Caco-2 (cell line): ENCODE measurements around the gene SPSB4. TPM values are rescaled to one million over a fixed set of nuclear protein-coding genes. Genes with fewer than 3 reads are reported as not detected.

ENCODE experiments used
- BruUV-seq: library from RNA; stranded (reverse); fragments of 400-500 nt; replicated peaks from 2 replicates; lab custom pipeline; 2021; lab: Mats Ljungman, UMichigan
- CTCF ChIA-PET: fragments of 300-600 bp; sonication (Branson Sonifier 250); formaldehyde crosslinking; loops from one replicate; lab custom pipeline; 2022; ENCODE audit warnings: antibody characterized with exemption; lab: Charles Lee
- POLR2A ChIA-PET: fragments of 300-600 bp; sonication (Branson Sonifier 250); formaldehyde crosslinking; loops from one replicate; lab custom pipeline; 2022; ENCODE audit warnings: antibody characterized with exemption; lab: Charles Lee
- DNase-seq, 2 experiments: peaks; one replicate each; pipeline versions ENCODE4 v3.0.0 to v3.0.0-alpha.2; 2020 to 2022
- H3K27me3 ChIP-seq: replicated peaks from 2 replicates; pipeline ENCODE4 v1.6.0; 2011; ENCODE audit warnings: low read length; ENCODE audit not compliant: control insufficient read depth, insufficient read depth
- H3K36me3 ChIP-seq: 2 replicates; pipeline ENCODE4 v1.5.1; 2011; ENCODE audit warnings: low read length; ENCODE audit not compliant: control insufficient read depth, insufficient read depth
- H3K4me1 ChIP-seq: fragments of 250-450 bp; sonication (Bioruptor Pico); 2 replicates; pipeline ENCODE4 v1.5.1; 2020; ENCODE audit warnings: mild to moderate bottlenecking
- H3K4me3 ChIP-seq: 2 replicates; pipeline ENCODE4 v1.5.1; 2011; ENCODE audit warnings: low read depth, mild to moderate bottlenecking, control low read depth, low read length
- H3K9me3 ChIP-seq: fragments of 250-450 bp; sonication (Bioruptor Pico); 2 replicates; pipeline ENCODE4 v1.5.1; 2020; ENCODE audit warnings: mild to moderate bottlenecking, moderate library complexity
- H3K27ac Mint-ChIP-seq: one replicate; pipeline ENCODE4 v1.8.0; 2022; ENCODE audit warnings: mixed read lengths; ENCODE audit not compliant: unreplicated experiment
- H3K27me3 Mint-ChIP-seq: one replicate; pipeline ENCODE4 v1.8.0; 2022; ENCODE audit warnings: mixed read lengths; ENCODE audit not compliant: insufficient read depth, unreplicated experiment
- H3K36me3 Mint-ChIP-seq: one replicate; pipeline ENCODE4 v1.8.0; 2022; ENCODE audit warnings: mild to moderate bottlenecking, mixed read lengths; ENCODE audit not compliant: insufficient read depth, unreplicated experiment
- H3K4me1 Mint-ChIP-seq: one replicate; pipeline ENCODE4 v1.8.0; 2022; ENCODE audit warnings: low read depth, mixed read lengths; ENCODE audit not compliant: unreplicated experiment
- H3K4me3 Mint-ChIP-seq: one replicate; pipeline ENCODE4 v1.8.0; 2022; ENCODE audit warnings: mild to moderate bottlenecking, moderate library complexity, mixed read lengths; ENCODE audit not compliant: unreplicated experiment
- H3K9me3 Mint-ChIP-seq: one replicate; pipeline ENCODE4 v1.8.0; 2022; ENCODE audit warnings: mixed read lengths; ENCODE audit not compliant: unreplicated experiment
- intact Hi-C: fragments of 100-400 bp; cut with micrococcal nuclease; formaldehyde crosslinking; loops from one replicate; pipeline ENCODE4 v1.10.0; 2022; ENCODE audit not compliant: unreplicated experiment
- total RNA-seq: library from RNA; stranded (reverse); gene quantifications from 2 replicates; pipeline ENCODE4 v1.2.3, GENCODE V29; 2022
- TF ChIP-seq, protein P1 (sequence below), 2 experiments: fragments of 200-600 bp in 1 of 2; IDR thresholded peaks; 1 replicate in 1 of 2; 2 replicates in 1 of 2; pipeline versions ENCODE4 v1.5.1 to v1.8.0; 2011 to 2022; ENCODE audit warnings: antibody characterized with exemption in 1 of 2, control low read depth in 1 of 2, inconsistent platforms in 1 of 2, low read depth in 1 of 2, low read length in 1 of 2, mild to moderate bottlenecking in 1 of 2, moderate library complexity in 1 of 2; ENCODE audit not compliant: insufficient read depth in 1 of 2, severe bottlenecking in 1 of 2, unreplicated experiment in 1 of 2

Gene SPSB4
- total RNA-seq, 1 experiment from 2014 or later: not detected

DNA sequence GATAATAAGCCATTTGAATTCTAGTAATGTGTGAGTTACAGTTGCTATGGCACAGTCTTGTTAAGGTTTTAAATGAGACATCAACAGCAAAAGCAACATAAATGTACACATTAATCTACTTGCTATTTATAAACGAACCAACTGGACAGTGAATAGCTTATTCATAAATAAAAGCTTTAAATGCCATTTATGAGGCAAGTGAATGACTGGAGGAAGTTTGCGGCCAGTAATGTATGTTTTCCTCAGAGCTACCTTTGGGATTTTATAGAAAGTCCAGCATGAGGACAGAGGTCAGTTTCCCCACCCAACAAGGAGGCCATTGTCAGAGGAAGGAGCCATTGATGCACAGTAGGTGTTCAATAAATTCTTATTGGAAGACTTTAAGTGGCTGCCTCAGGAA is 132.5 kb downstream of the SPSB4 start:
- POLR2A ChIA-PET: no interaction called here
- H3K9me3 ChIP-seq: 0 out of 2 replicates have a peak, but pooled peaks cover 7% of the 10 kb centered on the region
- Mint-ChIP-seq H3K27ac (no peak overlapping the region), H3K4me3 (no peak overlapping the region), H3K36me3 (no peaks in the 10 kb centered on the region), H3K4me1 (no peaks in the 10 kb centered on the region), H3K27me3 (peaks cover 7% of the 10 kb centered on the region), H3K9me3 (no peaks in the 10 kb centered on the region)
- no peaks in the 10 kb centered on the region for H3K36me3 ChIP-seq
- TF ChIP-seq, protein P1, sequence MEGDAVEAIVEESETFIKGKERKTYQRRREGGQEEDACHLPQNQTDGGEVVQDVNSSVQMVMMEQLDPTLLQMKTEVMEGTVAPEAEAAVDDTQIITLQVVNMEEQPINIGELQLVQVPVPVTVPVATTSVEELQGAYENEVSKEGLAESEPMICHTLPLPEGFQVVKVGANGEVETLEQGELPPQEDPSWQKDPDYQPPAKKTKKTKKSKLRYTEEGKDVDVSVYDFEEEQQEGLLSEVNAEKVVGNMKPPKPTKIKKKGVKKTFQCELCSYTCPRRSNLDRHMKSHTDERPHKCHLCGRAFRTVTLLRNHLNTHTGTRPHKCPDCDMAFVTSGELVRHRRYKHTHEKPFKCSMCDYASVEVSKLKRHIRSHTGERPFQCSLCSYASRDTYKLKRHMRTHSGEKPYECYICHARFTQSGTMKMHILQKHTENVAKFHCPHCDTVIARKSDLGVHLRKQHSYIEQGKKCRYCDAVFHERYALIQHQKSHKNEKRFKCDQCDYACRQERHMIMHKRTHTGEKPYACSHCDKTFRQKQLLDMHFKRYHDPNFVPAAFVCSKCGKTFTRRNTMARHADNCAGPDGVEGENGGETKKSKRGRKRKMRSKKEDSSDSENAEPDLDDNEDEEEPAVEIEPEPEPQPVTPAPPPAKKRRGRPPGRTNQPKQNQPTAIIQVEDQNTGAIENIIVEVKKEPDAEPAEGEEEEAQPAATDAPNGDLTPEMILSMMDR (IDR thresholded peaks at IDR 0.05; ENCODE audit: insufficient read depth in 1 of 2, low read depth in 1 of 2, low read length in 1 of 2, severe bottlenecking in 1 of 2, unreplicated experiment in 1 of 2): no peak
- intact Hi-C loops: no loop called here
- BruUV-seq: no TSS peak
- DNase-seq: no peak
- CTCF ChIA-PET: no interaction called here
- no peak overlapping the region for H3K4me3 ChIP-seq
- no peaks in the 10 kb centered on the region for H3K4me1 ChIP-seq
- no peaks in the 10 kb centered on the region for H3K27me3 ChIP-seq

DNA sequence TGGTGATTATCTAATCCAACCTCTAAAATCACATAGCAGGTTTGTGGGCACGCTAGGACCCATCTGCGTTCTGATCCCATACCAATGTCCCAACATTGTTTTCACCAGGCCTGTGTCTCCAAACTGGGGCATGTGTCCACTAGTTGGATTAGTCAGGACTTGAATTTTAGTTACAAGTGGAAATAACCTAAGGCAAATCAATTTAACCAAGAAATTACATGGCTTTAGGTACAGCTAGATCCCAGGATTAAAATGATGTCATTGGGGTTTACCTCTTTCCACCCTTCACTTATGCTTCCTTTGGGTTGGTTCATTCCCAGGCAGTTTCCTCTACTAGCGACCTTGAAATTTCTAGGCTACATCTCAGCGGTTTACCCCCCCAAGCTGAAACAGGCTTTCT is 133.3 kb downstream of the SPSB4 start:
- no peak for DNase-seq
- H3K4me3 Mint-ChIP-seq: no peak overlapping the region
- H3K27me3 ChIP-seq: no peaks in the 10 kb centered on the region
- no peaks in the 10 kb centered on the region for H3K36me3 Mint-ChIP-seq
- no peaks in the 10 kb centered on the region for H3K36me3 ChIP-seq
- 0 out of 2 replicates have a peak, but pooled peaks cover 7% of the 10 kb centered on the region for H3K9me3 ChIP-seq
- ChIA-PET CTCF (no interaction called here), POLR2A (no interaction called here)
- H3K27me3 Mint-ChIP-seq: peaks cover 4% of the 10 kb centered on the region
- H3K27ac Mint-ChIP-seq: no peak overlapping the region
- intact Hi-C loops: no loop called here
- H3K9me3 Mint-ChIP-seq: no peaks in the 10 kb centered on the region
- H3K4me1 ChIP-seq: no peaks in the 10 kb centered on the region
- H3K4me3 ChIP-seq: no peak overlapping the region
- BruUV-seq: no TSS peak
- TF ChIP-seq, protein P1 (IDR thresholded peaks at IDR 0.05; ENCODE audit: insufficient read depth in 1 of 2, low read depth in 1 of 2, low read length in 1 of 2, severe bottlenecking in 1 of 2, unreplicated experiment in 1 of 2): no peak
- no peaks in the 10 kb centered on the region for H3K4me1 Mint-ChIP-seq

- no peak overlapping the region for H3K27ac Mint-ChIP-seq
- H3K9me3 Mint-ChIP-seq: no peaks in the 10 kb centered on the region
- Histone ChIP-seq H3K27me3 (no peaks in the 10 kb centered on the region), H3K36me3 (no peaks in the 10 kb centered on the region), H3K4me3 (no peak overlapping the region), H3K9me3 (no peaks in the 10 kb centered on the region; the same call in 1 of the 2 replicates), H3K4me1 (no peaks in the 10 kb centered on the region)
- peaks cover 3% of the 10 kb centered on the region for H3K27me3 Mint-ChIP-seq
- no peaks in the 10 kb centered on the region for H3K4me1 Mint-ChIP-seq
- TF ChIP-seq, protein P1 (IDR thresholded peaks at IDR 0.05; ENCODE audit: insufficient read depth in 1 of 2, low read depth in 1 of 2, low read length in 1 of 2, severe bottlenecking in 1 of 2, unreplicated experiment in 1 of 2): no peak
- ChIA-PET POLR2A (no interaction called here), CTCF (interaction anchor here (0.8 to 1.6 kb wide), 3 partner anchors 191 to 293 kb away, joined by 3 to 13 read pairs (median 7); no protein-coding TSS in a partner anchor)
- H3K36me3 Mint-ChIP-seq: no peaks in the 10 kb centered on the region
- no peak for DNase-seq
- H3K4me3 Mint-ChIP-seq: no peak overlapping the region
- intact Hi-C loops: no loop called here
- no TSS peak for BruUV-seq
Measured at GRCh38 chr3:141191097-141191749, 140.1 kb downstream of the SPSB4 start.
